ENCODE data around the gene CAV2.

Gene CAV2

DNA sequence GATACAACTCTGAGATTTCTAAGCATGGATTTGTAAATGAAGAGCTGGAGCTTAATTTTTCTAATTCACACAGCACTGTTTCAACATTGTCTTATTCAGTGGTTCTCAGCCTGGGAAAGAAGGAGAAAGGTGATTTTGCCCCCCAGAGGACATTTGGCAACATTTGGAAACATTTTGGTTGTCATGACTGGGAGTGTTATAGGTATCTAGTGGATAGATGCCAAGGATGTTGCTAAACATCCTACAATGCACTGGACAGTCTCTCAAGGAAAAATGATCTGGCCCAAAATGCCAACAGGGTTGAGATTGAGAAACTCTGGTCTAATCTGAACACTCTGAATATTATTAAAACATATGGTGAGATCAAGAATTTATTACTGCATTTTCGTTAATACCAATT is 3.8 kb upstream of the CAV2 start:
- no peak for DNase-seq (ENCODE audit: low read depth in 3 of 3)

DNA sequence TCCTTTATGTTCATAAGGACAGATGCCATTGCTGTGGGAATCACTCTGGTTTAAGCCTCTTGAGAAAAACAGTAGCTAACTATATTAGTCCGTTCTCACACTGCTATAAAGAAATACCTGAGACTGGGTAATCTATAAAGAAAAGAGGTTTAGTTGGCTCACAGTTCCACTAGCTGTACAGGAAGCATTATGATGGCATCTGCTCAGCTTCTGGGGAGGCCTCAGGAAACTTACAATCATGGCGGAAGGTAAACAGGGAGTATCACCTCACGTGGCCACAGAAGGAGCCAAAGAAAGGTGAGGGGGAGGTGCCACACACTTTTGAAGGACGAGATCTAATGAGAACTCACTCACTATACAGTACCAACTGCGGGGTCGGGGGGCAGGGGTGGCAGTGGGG is 2.9 kb upstream of the CAV2 start:
- DNase-seq (ENCODE audit: low read depth in 3 of 3): no peak

DNA sequence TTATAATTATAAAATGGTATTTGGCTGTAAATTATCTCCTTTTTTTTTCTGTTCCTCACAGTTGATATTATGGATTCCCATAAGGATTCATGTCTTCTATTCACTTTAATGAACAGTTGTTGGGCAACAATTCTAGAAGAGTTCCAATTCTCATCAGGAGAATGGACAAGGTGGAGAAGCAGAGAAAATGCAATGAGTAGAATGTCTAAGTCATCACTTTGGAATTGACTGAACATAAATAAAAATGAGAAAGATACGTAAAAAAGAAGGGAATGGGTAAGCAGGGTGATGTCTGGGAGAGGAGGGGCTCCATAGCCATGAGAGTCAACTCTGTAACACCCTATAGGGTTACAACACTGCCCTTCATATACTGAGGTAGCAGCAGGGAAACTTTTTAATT is 1.8 kb upstream of the CAV2 start:
- DNase-seq (ENCODE audit: low read depth in 3 of 3): no peak

DNA sequence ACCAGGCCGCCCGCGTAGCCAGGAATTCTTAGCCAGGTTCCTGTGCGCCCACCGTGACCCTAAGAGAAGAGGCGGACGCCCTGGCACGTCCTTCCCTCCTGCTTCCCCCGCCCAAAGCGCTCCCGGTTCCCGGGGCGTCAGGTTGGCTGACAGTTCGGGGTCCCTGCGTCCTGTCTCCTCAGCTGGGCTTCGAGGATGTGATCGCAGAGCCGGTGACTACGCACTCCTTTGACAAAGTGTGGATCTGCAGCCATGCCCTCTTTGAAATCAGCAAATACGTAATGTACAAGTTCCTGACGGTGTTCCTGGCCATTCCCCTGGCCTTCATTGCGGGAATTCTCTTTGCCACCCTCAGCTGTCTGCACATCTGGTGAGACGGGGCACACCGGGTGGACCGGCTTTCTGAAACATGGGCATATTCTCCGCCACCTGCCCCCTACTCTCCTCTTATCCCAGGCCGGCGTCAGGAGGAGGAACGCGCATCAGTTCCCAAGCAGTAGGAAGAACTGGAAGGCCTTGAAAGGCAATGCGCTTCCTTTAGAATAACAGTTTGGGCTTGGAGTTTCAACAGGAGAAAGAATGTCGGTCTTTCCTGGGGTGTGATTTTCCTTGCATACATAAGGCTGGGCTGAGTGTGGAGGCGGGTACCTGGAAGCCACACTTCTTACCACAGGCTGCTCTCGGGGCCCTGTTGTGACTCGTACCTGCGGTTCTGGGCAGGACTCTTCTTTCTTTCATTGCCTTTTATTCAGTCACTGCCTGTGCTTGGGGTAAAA is 728 bp downstream of the CAV2 start:
- peak in 2 of 3 donors; percentile 27 to 30 for DNase-seq (ENCODE audit: low read depth in 3 of 3)

DNA sequence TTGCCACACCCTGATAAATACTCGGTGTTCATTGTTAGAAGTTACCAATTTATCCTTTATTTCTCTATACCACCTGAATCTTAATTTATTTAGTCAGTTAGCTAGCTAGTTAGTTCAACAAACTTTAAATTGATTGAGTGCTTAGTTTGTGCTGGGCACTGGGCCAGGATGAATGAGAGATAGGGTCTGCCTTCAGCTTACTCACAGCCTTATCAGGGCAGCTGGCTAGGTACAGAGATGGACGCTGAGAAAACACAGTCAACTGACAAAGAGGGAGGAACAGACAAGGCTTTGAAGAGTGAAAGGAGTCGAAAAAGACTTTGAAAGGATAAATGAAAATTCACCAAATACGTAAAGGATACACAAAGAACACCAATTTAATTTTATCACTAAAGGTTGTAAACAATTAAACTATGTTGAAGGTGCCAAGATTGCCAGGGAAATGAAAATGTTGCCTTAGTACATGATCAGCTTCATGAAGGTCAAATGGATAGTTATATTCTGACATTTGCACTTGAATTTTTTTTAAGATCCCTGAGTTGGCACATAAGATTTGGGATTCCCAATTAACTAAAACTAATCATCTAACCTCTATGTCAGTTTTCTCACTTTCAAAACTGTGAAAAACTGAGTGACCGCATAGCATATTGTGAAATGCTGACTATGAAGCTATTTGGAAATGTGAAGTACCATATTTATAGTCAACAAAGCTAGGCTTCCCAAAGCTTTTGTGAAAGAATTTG is 2.1 kb downstream of the CAV2 start:
- no peak for DNase-seq (ENCODE audit: low read depth in 3 of 3)

DNA sequence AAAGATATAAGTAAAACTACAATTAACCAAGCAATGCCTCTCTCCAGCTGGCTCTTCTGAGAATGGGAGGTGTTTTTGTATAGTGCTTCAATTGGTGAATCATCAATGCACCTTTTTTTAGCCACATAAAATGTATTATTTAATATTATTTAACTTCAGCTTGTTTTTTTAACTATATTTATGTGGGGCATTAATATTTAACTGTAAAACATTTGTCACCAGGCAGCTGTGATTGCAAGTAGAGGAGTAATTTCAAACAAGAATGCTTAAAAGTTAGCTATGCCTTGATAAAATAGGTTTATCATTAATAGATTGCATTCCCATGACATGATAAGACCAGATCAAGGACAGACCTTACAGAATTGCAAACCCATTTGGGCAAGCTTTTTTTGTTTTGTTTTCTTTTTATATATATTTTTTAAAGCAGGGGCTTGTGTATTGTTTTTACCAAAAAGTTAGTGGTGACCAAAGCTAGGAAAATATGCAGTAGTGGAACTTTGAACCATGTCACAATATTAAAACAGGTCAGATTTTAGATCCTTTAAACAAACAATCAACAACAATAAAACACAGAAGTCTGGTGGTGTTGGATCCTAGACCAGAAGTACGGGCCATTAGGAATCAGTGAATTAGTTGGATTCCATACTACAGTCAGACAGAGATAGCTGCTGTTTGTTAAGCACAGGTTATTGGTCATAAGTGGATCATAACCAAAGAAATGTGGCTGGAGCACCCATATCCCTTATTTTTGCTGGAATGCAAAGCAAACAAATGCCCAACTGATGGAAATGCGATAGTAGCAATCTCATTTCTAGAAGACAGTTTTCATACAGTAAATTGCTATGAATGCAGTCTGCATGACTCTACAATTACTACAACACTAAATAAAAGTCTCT is 2.9 kb downstream of the CAV2 start:
- no peak for DNase-seq (ENCODE audit: low read depth in 3 of 3)

DNA sequence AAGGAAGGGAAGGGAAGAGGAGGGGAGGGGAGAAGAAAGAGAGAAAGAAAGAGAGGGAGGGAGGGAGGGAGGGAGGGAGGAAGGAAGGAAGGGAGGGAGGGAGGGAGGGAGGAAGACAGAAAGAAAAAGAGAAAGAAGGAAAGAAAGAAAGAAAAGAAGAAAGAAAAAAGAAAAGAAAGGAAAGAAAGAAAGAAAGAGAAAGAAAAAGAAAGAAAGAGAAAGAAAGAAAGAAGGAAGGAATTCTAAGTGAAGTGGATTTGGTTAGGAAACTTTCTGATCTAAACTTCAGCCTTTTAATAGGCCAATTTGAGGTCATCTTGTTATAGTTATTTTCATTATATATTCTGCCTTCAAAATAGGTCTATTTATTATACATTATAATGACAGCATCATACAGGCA is 4.3 kb downstream of the CAV2 start:
- no peak for DNase-seq (ENCODE audit: low read depth in 3 of 3)

DNA sequence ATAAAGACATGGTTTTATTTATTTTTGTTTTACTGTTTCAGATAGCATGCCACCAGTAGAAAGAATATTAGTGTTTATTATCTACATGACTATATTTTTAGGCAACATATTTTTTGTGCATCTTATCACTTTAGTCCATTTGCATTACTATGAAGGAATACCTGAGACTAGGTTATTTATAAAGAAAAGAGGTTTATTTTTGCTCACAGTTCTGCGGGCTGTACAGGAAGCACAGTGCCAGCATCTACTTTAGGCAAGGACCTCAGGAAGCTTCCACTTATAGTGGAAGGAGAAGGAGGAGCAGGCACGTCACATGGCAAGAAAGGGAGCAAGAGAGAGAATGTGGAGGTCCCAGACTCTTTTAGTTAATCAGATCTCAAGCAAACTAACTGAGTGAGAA is 5.7 kb downstream of the CAV2 start:
- DNase-seq (ENCODE audit: low read depth in 3 of 3): no peak

DNA sequence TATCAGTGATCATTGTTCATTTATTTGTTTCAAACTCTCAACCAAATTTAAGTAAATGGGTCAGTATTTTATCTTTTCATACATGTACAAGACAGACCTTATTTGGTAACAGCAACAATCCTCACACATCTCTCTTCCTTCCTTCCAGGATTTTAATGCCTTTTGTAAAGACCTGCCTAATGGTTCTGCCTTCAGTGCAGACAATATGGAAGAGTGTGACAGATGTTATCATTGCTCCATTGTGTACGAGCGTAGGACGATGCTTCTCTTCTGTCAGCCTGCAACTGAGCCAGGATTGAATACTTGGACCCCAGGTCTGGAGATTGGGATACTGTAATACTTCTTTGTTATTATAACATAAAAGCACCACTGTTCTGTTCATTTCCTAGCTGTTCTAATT is 6.3 kb downstream of the CAV2 start:
- no peak for DNase-seq (ENCODE audit: low read depth in 3 of 3)

DNA sequence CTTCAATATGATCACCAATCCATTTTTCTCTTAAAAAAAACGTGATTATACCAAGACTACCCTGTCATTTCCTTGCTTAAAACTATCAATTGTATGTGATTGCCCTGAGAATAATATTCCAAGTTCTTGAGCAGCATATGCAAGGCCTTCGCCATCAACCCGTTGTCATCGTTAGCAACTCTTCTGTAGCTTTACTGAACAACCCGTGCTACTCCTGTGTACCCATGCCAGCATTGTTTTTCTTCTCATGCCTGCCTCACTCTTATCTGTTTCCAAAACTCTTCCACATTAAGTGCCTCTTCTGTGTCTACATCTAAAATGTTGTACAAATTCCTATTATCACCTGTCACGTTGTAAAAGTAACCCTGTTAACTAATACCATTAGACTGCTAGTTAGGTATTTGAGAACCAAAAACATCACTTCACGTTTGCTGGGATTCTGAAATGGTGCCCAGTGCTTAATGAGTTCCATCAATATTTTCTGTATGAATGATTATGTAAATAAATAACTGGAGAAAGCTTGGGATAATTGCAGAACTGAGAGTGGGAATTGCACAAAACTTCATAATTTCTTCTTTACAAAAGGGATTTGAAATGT is 10.5 kb downstream of the CAV2 start:
- DNase-seq (ENCODE audit: low read depth in 3 of 3): no peak

DNA sequence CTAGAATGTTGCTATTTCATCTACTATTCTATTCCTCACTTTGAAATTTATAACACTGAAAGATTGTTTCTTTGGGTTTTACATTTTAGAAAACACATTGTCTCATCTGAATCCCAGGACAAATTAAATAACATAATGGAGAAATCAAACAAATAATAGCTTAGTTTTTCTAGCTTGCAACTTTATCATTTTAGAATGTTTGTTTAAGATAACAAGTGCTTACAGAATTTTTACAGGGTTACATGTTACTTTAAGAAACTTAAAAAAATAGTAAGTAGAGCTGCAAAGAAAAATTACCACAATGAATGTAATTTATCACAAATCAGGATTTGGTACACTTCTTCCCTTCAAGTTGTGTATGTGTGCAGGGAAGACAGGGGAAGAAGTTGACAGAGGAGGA is 11.3 kb downstream of the CAV2 start:
- DNase-seq (ENCODE audit: low read depth in 3 of 3): no peak

DNA sequence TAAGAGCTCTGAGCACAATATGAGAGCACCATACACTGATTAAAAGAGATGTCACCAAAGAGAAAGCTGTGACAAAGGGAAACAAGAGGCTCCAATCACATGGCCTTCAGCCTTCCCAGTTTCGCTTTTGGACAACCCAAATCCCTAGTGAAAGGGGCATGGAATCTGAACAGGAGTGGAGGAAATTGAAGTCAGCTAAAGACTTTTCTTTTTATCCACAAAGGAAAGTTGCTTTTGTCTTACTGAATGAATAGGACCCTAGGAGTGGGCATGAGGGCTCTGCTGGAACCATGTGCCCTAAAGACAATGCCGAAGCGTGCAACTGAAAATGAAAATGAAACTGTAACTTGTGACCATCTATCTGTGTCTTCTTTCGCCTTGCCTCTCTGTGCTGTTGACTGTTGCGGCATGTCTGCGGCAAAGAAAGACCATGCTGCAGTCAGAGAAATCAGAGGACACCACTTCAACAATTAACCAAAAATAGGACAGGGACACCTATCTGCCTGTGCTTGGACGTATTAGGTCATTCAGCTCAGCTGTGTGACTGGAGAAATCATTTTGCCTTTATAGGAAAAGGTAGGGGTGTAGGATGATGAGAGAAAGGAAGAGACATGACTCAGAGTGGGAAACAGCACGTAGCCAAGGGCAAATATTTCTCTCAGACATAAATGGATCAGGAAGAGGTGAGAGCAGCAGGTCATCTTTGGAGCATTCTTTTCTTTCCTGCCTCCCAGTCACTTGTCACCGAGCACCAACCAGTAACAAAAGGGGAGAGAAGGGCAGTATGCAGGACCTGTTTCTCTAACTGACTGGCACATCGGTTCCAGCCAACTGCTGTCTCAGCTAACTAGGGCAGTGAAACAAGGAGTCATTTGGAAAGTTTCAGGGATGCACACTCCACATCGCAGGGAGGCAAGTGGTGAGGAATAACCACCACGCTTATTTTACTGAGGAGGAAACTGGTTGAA is 12.3 kb downstream of the CAV2 start:
- no peak for DNase-seq (ENCODE audit: low read depth in 3 of 3)

DNA sequence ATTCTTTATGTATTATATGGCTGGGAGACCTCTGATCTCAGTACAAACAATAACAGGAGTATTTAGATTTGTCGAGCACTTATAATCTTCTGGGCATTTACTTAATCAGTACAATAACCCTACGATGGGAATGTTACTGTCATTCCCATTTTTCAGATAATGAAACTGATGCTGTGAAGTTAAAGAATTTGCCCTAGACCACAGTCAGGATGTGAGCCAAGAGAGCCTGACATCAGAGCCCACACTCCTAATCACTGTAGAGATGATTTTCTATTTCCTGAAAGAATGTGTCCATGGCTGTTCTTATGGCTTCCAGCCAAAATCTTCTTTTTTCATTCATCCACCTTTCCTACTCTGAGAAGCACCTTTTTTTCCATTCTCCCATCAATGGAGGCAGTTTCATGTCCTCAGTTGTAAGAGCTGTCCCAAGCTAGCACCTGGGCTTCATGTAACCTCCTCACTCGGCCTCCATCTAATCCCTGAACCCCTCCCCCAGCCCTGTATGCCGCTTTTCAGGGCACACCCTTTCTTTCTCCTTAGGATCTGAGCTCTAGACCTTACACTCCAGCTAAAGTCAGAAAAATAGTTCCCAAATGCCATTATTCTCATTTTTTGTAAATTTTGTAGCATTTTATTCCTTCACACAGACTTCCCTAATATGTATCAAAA is 13.1 kb downstream of the CAV2 start:
- no peak for DNase-seq (ENCODE audit: low read depth in 3 of 3)

DNA sequence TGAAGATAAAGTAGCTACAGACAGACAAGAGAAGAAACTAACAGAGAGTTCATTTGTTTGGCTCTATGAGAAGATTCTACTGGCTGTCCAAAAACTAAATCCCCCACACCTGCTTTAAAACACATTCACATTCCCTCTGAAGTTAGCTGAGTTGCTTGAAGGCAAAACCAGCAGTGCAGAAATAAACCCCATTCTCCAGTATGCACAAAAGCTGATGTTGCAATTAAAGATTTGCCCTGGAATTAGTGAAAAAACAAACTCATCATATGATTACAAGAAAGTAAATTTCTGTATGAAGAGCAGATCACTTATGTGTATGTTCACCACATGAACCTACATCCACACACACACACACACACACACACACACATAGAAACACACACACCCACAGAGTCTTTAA is 16.0 kb downstream of the CAV2 start:
- no peak for DNase-seq (ENCODE audit: low read depth in 3 of 3)

DNA sequence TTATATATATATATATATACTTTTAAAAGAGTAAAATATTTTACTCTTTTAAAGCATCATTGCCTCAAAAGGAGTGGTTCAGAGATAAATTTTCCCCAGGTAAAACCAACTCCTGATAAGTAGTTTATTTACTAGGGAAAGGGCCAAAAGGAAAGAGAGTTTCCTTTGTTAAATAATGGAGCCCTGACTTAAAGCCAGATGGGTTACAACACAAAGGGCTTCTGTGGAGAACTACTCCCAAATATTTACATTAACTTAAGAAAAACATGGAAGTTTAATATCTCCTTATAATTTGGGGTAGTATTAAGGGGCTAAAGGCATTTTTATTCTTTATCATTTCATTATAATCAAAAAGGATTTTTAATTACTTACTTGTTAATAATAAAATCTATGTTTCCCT is 16.8 kb downstream of the CAV2 start:
- DNase-seq (ENCODE audit: low read depth in 3 of 3): no peak

DNA sequence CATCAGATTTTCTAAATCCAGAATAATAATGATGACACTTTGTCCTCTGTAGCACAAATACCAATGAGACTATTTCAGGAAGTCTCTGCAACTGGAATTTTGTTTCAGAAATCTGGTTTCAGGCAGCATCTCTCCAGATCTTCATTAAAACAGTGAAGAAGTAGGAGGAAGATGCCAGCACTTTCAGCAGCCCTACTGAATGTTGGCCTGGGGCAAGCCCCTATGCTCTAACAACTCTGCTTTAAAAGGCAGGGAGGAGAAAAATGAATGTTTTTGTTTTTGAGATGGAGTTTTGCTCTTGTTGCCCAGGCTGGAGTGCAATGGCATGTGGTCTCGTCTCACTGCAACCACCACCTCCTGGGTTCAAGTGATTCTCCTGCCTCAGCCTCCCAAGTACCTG is 18.1 kb downstream of the CAV2 start:
- no peak for DNase-seq (ENCODE audit: low read depth in 3 of 3)

DNA sequence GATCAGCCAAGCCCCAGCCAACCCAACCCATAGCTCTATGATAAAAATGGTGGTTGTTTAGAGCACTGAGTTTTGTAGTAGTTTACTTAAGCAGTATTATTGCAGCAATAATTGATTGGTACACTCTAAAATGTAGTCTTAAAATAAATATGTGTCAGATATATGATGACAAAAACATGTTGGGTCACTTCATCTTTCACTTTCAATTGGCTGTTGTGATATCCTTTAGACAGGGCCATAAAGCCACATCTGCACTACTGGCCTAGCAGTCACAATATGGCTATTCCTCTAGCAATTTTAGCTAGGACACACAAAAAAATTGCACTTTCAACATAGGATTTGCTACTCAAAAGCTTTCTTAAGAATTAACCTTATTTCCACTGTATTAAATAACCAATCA is 19.4 kb downstream of the CAV2 start:
- no peak for DNase-seq (ENCODE audit: low read depth in 3 of 3)

DNA sequence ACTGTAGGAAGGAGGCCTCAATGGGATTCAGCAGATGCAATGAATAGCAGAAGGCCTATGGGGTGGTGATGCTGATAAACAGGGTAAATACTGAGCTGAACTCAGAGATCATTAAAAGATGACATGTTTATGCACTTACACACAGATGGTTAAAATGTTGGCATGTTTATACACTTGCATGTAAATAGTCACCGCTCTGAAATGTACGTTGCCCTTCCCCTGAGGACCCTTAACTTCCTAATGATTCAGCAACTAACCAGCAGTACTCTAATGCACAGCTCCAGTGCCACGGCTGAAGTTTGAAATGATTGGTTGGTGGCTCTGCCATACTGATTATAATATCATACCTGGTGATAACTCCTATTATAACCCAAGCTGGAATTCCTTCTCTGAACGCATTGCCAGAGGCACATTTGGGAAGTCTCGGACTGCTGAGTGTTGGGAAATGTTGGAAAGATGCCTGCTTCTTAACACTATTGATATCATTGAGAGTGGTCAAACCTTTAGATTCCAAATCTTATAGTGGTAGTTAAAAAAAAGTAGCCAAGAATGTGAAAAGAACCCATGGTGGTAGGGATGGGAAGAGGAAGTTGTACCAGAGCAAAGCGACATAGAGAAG is 21.6 kb downstream of the CAV2 start:
- no peak for DNase-seq (ENCODE audit: low read depth in 3 of 3)

DNA sequence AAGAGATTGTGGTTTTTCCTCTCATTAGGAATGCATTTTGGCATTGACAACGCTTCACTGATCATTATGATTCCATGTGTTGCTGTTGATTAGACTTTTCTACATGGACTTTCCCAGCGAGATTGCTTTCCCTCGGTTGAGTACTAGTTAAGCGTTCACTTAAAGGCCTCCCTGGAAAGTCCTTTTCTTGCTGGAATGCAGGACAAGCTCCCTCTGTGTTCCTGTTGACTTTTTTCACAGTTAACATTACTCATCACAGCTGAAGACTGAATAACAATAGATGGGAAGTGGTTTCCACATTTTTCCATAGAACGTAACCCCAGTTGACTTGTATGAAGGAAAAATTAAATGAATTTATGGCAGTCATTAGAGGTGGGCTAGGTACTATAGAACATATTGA is 22.7 kb downstream of the CAV2 start:
- no peak for DNase-seq (ENCODE audit: low read depth in 3 of 3)

DNA sequence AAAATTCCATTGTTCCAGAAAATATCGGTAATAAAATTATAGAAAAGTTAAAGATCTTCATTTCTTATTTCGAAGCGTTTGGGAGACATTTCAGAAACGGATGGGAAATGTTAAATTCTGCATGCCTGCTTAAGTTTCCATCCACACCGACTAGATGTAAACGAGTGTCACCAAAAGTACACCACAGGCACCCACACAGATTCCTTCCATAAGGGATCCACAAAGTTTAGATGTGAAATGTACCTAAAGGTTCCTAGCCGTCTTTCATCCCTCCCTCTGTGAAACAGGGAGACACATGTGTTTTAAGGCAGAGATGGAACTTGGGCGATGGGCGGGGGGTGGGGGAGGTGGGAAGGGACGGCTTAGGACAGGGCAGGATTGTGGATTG is 24.7 kb downstream of the CAV2 start:
- no peak for DNase-seq (ENCODE audit: low read depth in 3 of 3)

Data from stimulated activated CD4-positive, alpha-beta T cell treated with anti-CD3 and anti-CD28 coated beads, TNF-alpha, amount 100 ng/mL, for 48 hours (primary cell).